Measurements from ENCODE around the gene TULP4.
"Not testable (repeated sequence)": the region's sequence is repeated elsewhere in the genome, so short reads cannot be mapped to it uniquely, and the experiment has no call there.

TULP4 gene

GRCh38 chr6:158347335-158347734, 35.1 kb downstream of the TULP4 start:
- Histone ChIP-seq H3K4me1 (ENCODE audit: control extremely low read depth in 1 of 4, control insufficient read depth in 4 of 4, insufficient read depth in 4 of 4, low read length in 3 of 4) (no peaks in the 10 kb centered on the region), H3K36me3 (ENCODE audit: control insufficient read depth in 4 of 4, insufficient read depth in 4 of 4, low read length in 3 of 4) (peaks cover 0 to 2% (median under 1%) of the 10 kb centered on the region in 4 experiments), H3K4me3 (ENCODE audit: control insufficient read depth in 1 of 7, extremely low read depth in 1 of 7, insufficient read depth in 4 of 7, low read depth in 2 of 7, low read length in 6 of 7) (no peak overlapping the region), H3K9me3 (ENCODE audit: control extremely low read depth in 1 of 5, control insufficient read depth in 4 of 5, insufficient read depth in 2 of 5, low read depth in 1 of 5, low read length in 4 of 5) (peaks cover 0 to 14% (median 5%) of the 10 kb centered on the region in 5 experiments), H3K27ac (ENCODE audit: insufficient read depth in 1 of 2, low read depth in 1 of 2, low read length in 2 of 2, poor library complexity in 1 of 2, severe bottlenecking in 2 of 2) (no peak overlapping the region), H3K27me3 (replicated peaks in 2 of 5; ENCODE audit: control insufficient read depth in 4 of 5, insufficient read depth in 5 of 5, low read length in 4 of 5) (no peaks in the 10 kb centered on the region)
- CTCF ChIA-PET: no interaction called here
- POLR2A ChIA-PET: no interaction called here
- WGBS (ENCODE audit: insufficient coverage): 93% methylated on average over 2 of the region's 2 CpGs
- no peak for DNase-seq

GRCh38 chr6:158348737-158349504, 36.7 kb downstream of the TULP4 start:
- H3K4me1 ChIP-seq (ENCODE audit: control extremely low read depth in 1 of 4, control insufficient read depth in 4 of 4, insufficient read depth in 4 of 4, low read length in 3 of 4); POLR2A ChIA-PET: not testable (repeated sequence)

GRCh38 chr6:158349505-158350275, 37.4 kb downstream of the TULP4 start:
- POLR2A ChIA-PET; H3K27ac ChIP-seq (ENCODE audit: insufficient read depth in 1 of 2, low read depth in 1 of 2, low read length in 2 of 2, poor library complexity in 1 of 2, severe bottlenecking in 2 of 2); DNase-seq; H3K4me1 ChIP-seq (ENCODE audit: control extremely low read depth in 1 of 4, control insufficient read depth in 4 of 4, insufficient read depth in 4 of 4, low read length in 3 of 4); H3K4me3 ChIP-seq (ENCODE audit: control insufficient read depth in 1 of 7, extremely low read depth in 1 of 7, insufficient read depth in 4 of 7, low read depth in 2 of 7, low read length in 6 of 7); H3K36me3 ChIP-seq (ENCODE audit: control insufficient read depth in 4 of 4, insufficient read depth in 4 of 4, low read length in 3 of 4); CTCF ChIA-PET; H3K27me3 ChIP-seq (replicated peaks in 2 of 5; ENCODE audit: control insufficient read depth in 4 of 5, insufficient read depth in 5 of 5, low read length in 4 of 5): not testable (repeated sequence)
- WGBS (ENCODE audit: insufficient coverage): 97% methylated on average over 18 of the region's 54 CpGs
- H3K9me3 ChIP-seq (ENCODE audit: control extremely low read depth in 1 of 5, control insufficient read depth in 4 of 5, insufficient read depth in 2 of 5, low read depth in 1 of 5, low read length in 4 of 5): peaks cover 0 to 13% (median 5%) of the 10 kb centered on the region in 5 experiments

More at GRCh38 chr6:158348737-158349504, 36.7 kb downstream of the TULP4 start:
- H3K27ac ChIP-seq (ENCODE audit: insufficient read depth in 1 of 2, low read depth in 1 of 2, low read length in 2 of 2, poor library complexity in 1 of 2, severe bottlenecking in 2 of 2); H3K4me3 ChIP-seq (ENCODE audit: control insufficient read depth in 1 of 7, extremely low read depth in 1 of 7, insufficient read depth in 4 of 7, low read depth in 2 of 7, low read length in 6 of 7); DNase-seq; H3K36me3 ChIP-seq (ENCODE audit: control insufficient read depth in 4 of 4, insufficient read depth in 4 of 4, low read length in 3 of 4); H3K27me3 ChIP-seq (replicated peaks in 2 of 5; ENCODE audit: control insufficient read depth in 4 of 5, insufficient read depth in 5 of 5, low read length in 4 of 5); CTCF ChIA-PET: not testable (repeated sequence)
- H3K9me3 ChIP-seq (ENCODE audit: control extremely low read depth in 1 of 5, control insufficient read depth in 4 of 5, insufficient read depth in 2 of 5, low read depth in 1 of 5, low read length in 4 of 5): peaks cover 0 to 13% (median 5%) of the 10 kb centered on the region in 5 experiments
- WGBS (ENCODE audit: insufficient coverage): 97% methylated on average over 16 of the region's 47 CpGs

GRCh38 chr6:158350731-158351130, 38.5 kb downstream of the TULP4 start:
- H3K4me1 ChIP-seq (ENCODE audit: control extremely low read depth in 1 of 4, control insufficient read depth in 4 of 4, insufficient read depth in 4 of 4, low read length in 3 of 4); H3K4me3 ChIP-seq (ENCODE audit: control insufficient read depth in 1 of 7, extremely low read depth in 1 of 7, insufficient read depth in 4 of 7, low read depth in 2 of 7, low read length in 6 of 7); H3K9me3 ChIP-seq (ENCODE audit: control extremely low read depth in 1 of 5, control insufficient read depth in 4 of 5, insufficient read depth in 2 of 5, low read depth in 1 of 5, low read length in 4 of 5); H3K27me3 ChIP-seq (replicated peaks in 2 of 5; ENCODE audit: control insufficient read depth in 4 of 5, insufficient read depth in 5 of 5, low read length in 4 of 5); H3K36me3 ChIP-seq (ENCODE audit: control insufficient read depth in 4 of 4, insufficient read depth in 4 of 4, low read length in 3 of 4); DNase-seq; H3K27ac ChIP-seq (ENCODE audit: insufficient read depth in 1 of 2, low read depth in 1 of 2, low read length in 2 of 2, poor library complexity in 1 of 2, severe bottlenecking in 2 of 2); POLR2A ChIA-PET: not testable (repeated sequence)
- 100% methylated on average over 3 of the region's 7 CpGs for WGBS (ENCODE audit: insufficient coverage)
- CTCF ChIA-PET: interaction anchor here (0.9 kb wide), 1 partner anchor 16 kb away, joined by 3 read pairs; no protein-coding TSS in a partner anchor

GRCh38 chr6:158353883-158354877, 41.9 kb downstream of the TULP4 start:
- H3K4me1 ChIP-seq (ENCODE audit: control extremely low read depth in 1 of 4, control insufficient read depth in 4 of 4, insufficient read depth in 4 of 4, low read length in 3 of 4): peaks cover 0 to 9% (median 2%) of the 10 kb centered on the region in 4 experiments
- no peak overlapping the region for H3K27ac ChIP-seq (ENCODE audit: insufficient read depth in 1 of 2, low read depth in 1 of 2, low read length in 2 of 2, poor library complexity in 1 of 2, severe bottlenecking in 2 of 2)
- no peaks in the 10 kb centered on the region for H3K27me3 ChIP-seq (replicated peaks in 2 of 5; ENCODE audit: control insufficient read depth in 4 of 5, insufficient read depth in 5 of 5, low read length in 4 of 5)
- WGBS (ENCODE audit: insufficient coverage): 98% methylated on average over 8 of the region's 13 CpGs
- H3K36me3 ChIP-seq (ENCODE audit: control insufficient read depth in 4 of 4, insufficient read depth in 4 of 4, low read length in 3 of 4): no peaks in the 10 kb centered on the region
- H3K9me3 ChIP-seq (ENCODE audit: control extremely low read depth in 1 of 5, control insufficient read depth in 4 of 5, insufficient read depth in 2 of 5, low read depth in 1 of 5, low read length in 4 of 5): no peaks in the 10 kb centered on the region
- POLR2A ChIA-PET: no interaction called here
- CTCF ChIA-PET: interaction anchor here (0.7 to 1.5 kb wide), 3 partner anchors 11 to 29 kb away, joined by 3 to 4 read pairs (median 3); no protein-coding TSS in a partner anchor
- no peak for DNase-seq
- no peak overlapping the region for H3K4me3 ChIP-seq (ENCODE audit: control insufficient read depth in 1 of 7, extremely low read depth in 1 of 7, insufficient read depth in 4 of 7, low read depth in 2 of 7, low read length in 6 of 7)

- Histone ChIP-seq H3K4me1 (ENCODE audit: control extremely low read depth in 1 of 4, control insufficient read depth in 4 of 4, insufficient read depth in 4 of 4, low read length in 3 of 4) (peaks cover 0 to 9% (median 2%) of the 10 kb centered on the region in 4 experiments), H3K27me3 (replicated peaks in 2 of 5; ENCODE audit: control insufficient read depth in 4 of 5, insufficient read depth in 5 of 5, low read length in 4 of 5) (no peaks in the 10 kb centered on the region), H3K36me3 (ENCODE audit: control insufficient read depth in 4 of 4, insufficient read depth in 4 of 4, low read length in 3 of 4) (no peaks in the 10 kb centered on the region), H3K9me3 (ENCODE audit: control extremely low read depth in 1 of 5, control insufficient read depth in 4 of 5, insufficient read depth in 2 of 5, low read depth in 1 of 5, low read length in 4 of 5) (no peaks in the 10 kb centered on the region), H3K27ac (ENCODE audit: insufficient read depth in 1 of 2, low read depth in 1 of 2, low read length in 2 of 2, poor library complexity in 1 of 2, severe bottlenecking in 2 of 2) (no peak overlapping the region), H3K4me3 (ENCODE audit: control insufficient read depth in 1 of 7, extremely low read depth in 1 of 7, insufficient read depth in 4 of 7, low read depth in 2 of 7, low read length in 6 of 7) (no peak overlapping the region)
- 93% methylated on average over 8 of the region's 12 CpGs for WGBS (ENCODE audit: insufficient coverage)
- CTCF ChIA-PET: no interaction called here
- DNase-seq: no peak
- POLR2A ChIA-PET: no interaction called here
Observed at GRCh38 chr6:158356586-158357546, 44.6 kb downstream of the TULP4 start.
